ENCODE results near the gene TRMT10B. TPM values are rescaled to one million over a fixed set of nuclear protein-coding genes. Genes with fewer than 3 reads are reported as not detected.

TRMT10B gene
- total and polyA plus RNA-seq, 2 of the 13 experiments (the other 11 are each of a cell fraction or from before 2014, with no cell fraction given) = 3.1 to 3.9 TPM

DNA sequence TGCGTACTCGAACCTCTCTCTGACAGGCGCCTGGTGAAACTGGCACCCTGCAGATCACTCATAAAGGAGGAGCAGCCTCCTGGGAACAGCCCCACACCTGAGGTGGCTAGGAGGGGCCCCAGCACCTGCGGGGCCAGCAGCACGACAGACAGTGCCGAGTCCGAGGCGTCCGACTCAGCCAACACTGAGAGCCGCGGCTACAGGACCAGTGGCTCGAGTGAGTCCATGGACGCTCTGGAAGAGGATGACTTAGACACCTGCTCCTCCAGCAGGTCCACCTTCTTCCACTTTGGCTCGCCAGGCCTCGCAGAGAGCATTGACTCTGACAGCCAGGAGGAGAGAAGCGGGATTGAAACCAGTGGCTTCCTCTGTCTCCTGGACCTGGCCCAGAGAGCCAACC is 13.5 kb upstream of the TRMT10B start:
- no peaks in the 10 kb centered on the region for H3K79me2 ChIP-seq (ENCODE audit: insufficient read depth, low read length)
- intact Hi-C loops (cut with micrococcal nuclease; ENCODE audit: unreplicated experiment) = no loop called here
- H3K4me2 ChIP-seq (ENCODE audit: low read depth, low read length) = peak overlapping the region; percentile 21
- ChIA-PET CTCF (ENCODE audit: low intra/inter-chr PET ratio, low total read pairs) (no interaction called here), POLR2A (interaction anchor here (1.3 kb wide), 1 partner anchor 45 kb away, joined by 3 read pairs; the partner anchor contains the start of gene EXOSC3)
- no peaks in the 10 kb centered on the region for H3K4me1 ChIP-seq (ENCODE audit: insufficient read depth, low read length)
- no peak overlapping the region for H2AFZ ChIP-seq (ENCODE audit: low read length)
- no peaks in the 10 kb centered on the region for H3K9me3 ChIP-seq (ENCODE audit: low read length)
- BruUV-seq (replicated peaks) = no TSS peak
- H3K4me3 ChIP-seq (replicated peaks in 1 of 3; ENCODE audit: insufficient read depth in 1 of 3, low read depth in 2 of 3, low read length in 3 of 3) = peak overlapping the region in 1 of 3 experiments; percentile 30; a peak in 1 of 6 replicates
- ATAC-seq = peak; percentile 27
- no peak for FAIRE-seq
- no peaks in the 10 kb centered on the region for H3K36me3 ChIP-seq (replicated peaks in 1 of 2; ENCODE audit: control insufficient read depth in 1 of 2, insufficient read depth in 2 of 2, low read length in 2 of 2)
- peaks cover 0 to 59% of the 10 kb centered on the region in 2 experiments; a peak in 3 of 5 replicates for H3K27me3 ChIP-seq (ENCODE audit: control insufficient read depth in 1 of 2, insufficient read depth in 2 of 2, low read length in 2 of 2)
- DNase-seq (ENCODE audit: low spot score) = no peak
- H3K27ac ChIP-seq (ENCODE audit: extremely low read length, insufficient read depth, low read length) = no peak overlapping the region
- in situ Hi-C loops (cut with HindIII; ENCODE audit: extremely low pct_ligation_motif_present, low pct_unique_long_range_greater_than_20kb) = loop anchor here (10.0 to 25.0 kb wide), 2 partner anchors 253 to 625 kb away; partner anchors contain the start of gene POLR1E
- WGBS (ENCODE audit: low lambda C conversion rate) = no CpG with 5 or more reads among the region's 16 CpGs
- H3K9ac ChIP-seq (ENCODE audit: insufficient read depth, low read depth, low read length) = no peak overlapping the region
- H4K20me1 ChIP-seq (ENCODE audit: insufficient read depth, low read length) = no peaks in the 10 kb centered on the region
- TF ChIP-seq BCL3 (CRISPR knock-in tag; IDR thresholded peaks at IDR 0.05) (no peak), ZNF20 (CRISPR knock-in tag; IDR thresholded peaks at IDR 0.05) (no peak), ZFP90 (CRISPR knock-in tag; IDR thresholded peaks at IDR 0.05; ENCODE audit: borderline replicate concordance) (no peak), ZNF768 (CRISPR knock-in tag; IDR thresholded peaks at IDR 0.05) (no peak), ELF4 (CRISPR knock-in tag; IDR thresholded peaks at IDR 0.05; ENCODE audit: borderline replicate concordance) (no peak), ZNF264 (CRISPR knock-in tag; IDR thresholded peaks at IDR 0.05) (no peak), DNMT1 (CRISPR knock-in tag; IDR thresholded peaks at IDR 0.05) (no peak), TBX3 (IDR thresholded peaks at IDR 0.05; ENCODE audit: borderline replicate concordance) (no peak), SMARCC2 (IDR thresholded peaks at IDR 0.05) (no peak), HOXA3 (CRISPR knock-in tag; IDR thresholded peaks at IDR 0.05) (no peak), MTA1 (CRISPR knock-in tag; IDR thresholded peaks at IDR 0.05; ENCODE audit: borderline replicate concordance) (no peak), ZNF749 (CRISPR knock-in tag; IDR thresholded peaks at IDR 0.05; ENCODE audit: borderline replicate concordance) (no peak), RORA (CRISPR knock-in tag; IDR thresholded peaks at IDR 0.05) (no peak)
- TF ChIP-seq, protein P1, sequence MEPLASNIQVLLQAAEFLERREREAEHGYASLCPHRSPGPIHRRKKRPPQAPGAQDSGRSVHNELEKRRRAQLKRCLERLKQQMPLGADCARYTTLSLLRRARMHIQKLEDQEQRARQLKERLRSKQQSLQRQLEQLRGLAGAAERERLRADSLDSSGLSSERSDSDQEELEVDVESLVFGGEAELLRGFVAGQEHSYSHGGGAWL (CRISPR knock-in tag; IDR thresholded peaks at IDR 0.05) = no peak
- TF ChIP-seq, protein P2, sequence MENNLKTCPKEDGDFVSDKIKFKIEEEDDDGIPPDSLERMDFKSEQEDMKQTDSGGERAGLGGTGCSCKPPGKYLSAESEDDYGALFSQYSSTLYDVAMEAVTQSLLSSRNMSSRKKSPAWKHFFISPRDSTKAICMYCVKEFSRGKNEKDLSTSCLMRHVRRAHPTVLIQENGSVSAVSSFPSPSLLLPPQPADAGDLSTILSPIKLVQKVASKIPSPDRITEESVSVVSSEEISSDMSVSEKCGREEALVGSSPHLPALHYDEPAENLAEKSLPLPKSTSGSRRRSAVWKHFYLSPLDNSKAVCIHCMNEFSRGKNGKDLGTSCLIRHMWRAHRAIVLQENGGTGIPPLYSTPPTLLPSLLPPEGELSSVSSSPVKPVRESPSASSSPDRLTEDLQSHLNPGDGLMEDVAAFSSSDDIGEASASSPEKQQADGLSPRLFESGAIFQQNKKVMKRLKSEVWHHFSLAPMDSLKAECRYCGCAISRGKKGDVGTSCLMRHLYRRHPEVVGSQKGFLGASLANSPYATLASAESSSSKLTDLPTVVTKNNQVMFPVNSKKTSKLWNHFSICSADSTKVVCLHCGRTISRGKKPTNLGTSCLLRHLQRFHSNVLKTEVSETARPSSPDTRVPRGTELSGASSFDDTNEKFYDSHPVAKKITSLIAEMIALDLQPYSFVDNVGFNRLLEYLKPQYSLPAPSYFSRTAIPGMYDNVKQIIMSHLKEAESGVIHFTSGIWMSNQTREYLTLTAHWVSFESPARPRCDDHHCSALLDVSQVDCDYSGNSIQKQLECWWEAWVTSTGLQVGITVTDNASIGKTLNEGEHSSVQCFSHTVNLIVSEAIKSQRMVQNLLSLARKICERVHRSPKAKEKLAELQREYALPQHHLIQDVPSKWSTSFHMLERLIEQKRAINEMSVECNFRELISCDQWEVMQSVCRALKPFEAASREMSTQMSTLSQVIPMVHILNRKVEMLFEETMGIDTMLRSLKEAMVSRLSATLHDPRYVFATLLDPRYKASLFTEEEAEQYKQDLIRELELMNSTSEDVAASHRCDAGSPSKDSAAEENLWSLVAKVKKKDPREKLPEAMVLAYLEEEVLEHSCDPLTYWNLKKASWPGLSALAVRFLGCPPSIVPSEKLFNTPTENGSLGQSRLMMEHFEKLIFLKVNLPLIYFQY (CRISPR knock-in tag; IDR thresholded peaks at IDR 0.05; ENCODE audit: borderline replicate concordance) = no peak
- TF ChIP-seq, protein P3, sequence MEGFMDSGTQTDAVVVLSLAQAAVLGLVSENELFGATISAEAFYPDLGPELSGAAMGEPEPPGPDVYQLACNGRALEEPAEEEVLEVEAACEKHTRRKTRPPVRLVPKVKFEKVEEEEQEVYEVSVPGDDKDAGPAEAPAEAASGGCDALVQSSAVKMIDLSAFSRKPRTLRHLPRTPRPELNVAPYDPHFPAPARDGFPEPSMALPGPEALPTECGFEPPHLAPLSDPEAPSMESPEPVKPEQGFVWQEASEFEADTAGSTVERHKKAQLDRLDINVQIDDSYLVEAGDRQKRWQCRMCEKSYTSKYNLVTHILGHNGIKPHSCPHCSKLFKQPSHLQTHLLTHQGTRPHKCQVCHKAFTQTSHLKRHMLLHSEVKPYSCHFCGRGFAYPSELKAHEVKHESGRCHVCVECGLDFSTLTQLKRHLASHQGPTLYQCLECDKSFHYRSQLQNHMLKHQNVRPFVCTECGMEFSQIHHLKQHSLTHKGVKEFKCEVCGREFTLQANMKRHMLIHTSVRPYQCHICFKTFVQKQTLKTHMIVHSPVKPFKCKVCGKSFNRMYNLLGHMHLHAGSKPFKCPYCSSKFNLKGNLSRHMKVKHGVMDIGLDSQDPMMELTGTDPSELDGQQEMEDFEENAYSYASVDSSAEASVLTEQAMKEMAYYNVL (CRISPR knock-in tag; IDR thresholded peaks at IDR 0.05; ENCODE audit: borderline replicate concordance) = no peak
